ENCODE measurements around the gene KRTAP6-1.

The KRTAP6-1 gene

GRCh38 chr21:30613836-30614235, at the start of gene KRTAP6-1:
KRTAP6-1 (minus strand) TSS chr21:30613930; CDS start chr21:30613904, 26 bp downstream.
- DNase-seq, result no peak

GRCh38 chr21:30652891-30653290, 39.2 kb upstream of the KRTAP6-1 start:
- DNase-seq, result no peak

GRCh38 chr21:30646904-30647414, 33.2 kb upstream of the KRTAP6-1 start:
- no peak for DNase-seq

GRCh38 chr21:30642564-30642963, 28.8 kb upstream of the KRTAP6-1 start, which contains the start of gene KRTAP20-3:
KRTAP20-3 (plus strand) TSS chr21:30642864.
- no peak for DNase-seq

GRCh38 chr21:30638686-30639085, 25.0 kb upstream of the KRTAP6-1 start:
- DNase-seq, result no peak

- DNase-seq, result no peak
Measured at GRCh38 chr21:30634906-30635305, 21.2 kb upstream of the KRTAP6-1 start, which contains the start of gene KRTAP20-2. KRTAP20-2 (plus strand) TSS chr21:30635206; CDS start chr21:30635264, 58 bp downstream.

GRCh38 chr21:30629200-30629599, 15.5 kb upstream of the KRTAP6-1 start:
- no peak for DNase-seq

GRCh38 chr21:30628109-30628508, 14.4 kb upstream of the KRTAP6-1 start:
- no peak for DNase-seq

- DNase-seq, result no peak
Measured at GRCh38 chr21:30625449-30626165, 11.9 kb upstream of the KRTAP6-1 start.

GRCh38 chr21:30623362-30623761, 9.6 kb upstream of the KRTAP6-1 start:
- DNase-seq, result no peak

GRCh38 chr21:30620522-30620921, 6.8 kb upstream of the KRTAP6-1 start, which contains the start of gene KRTAP20-4:
KRTAP20-4 (plus strand) TSS chr21:30620627.
- DNase-seq, result no peak

GRCh38 chr21:30620080-30620479, 6.3 kb upstream of the KRTAP6-1 start:
- no peak for DNase-seq

- DNase-seq, result no peak
Measured at GRCh38 chr21:30616125-30616524, 2.4 kb upstream of the KRTAP6-1 start, which contains the start of gene KRTAP20-1. KRTAP20-1 (plus strand) TSS chr21:30616425; CDS start chr21:30616455, 30 bp downstream.

GRCh38 chr21:30615199-30615598, 1.5 kb upstream of the KRTAP6-1 start:
- no peak for DNase-seq

GRCh38 chr21:30612132-30612531, 1.6 kb downstream of the KRTAP6-1 start:
- no peak for DNase-seq

- DNase-seq, result no peak
Measured at GRCh38 chr21:30605968-30606367, 7.8 kb downstream of the KRTAP6-1 start.

GRCh38 chr21:30600787-30601186, 12.9 kb downstream of the KRTAP6-1 start, which contains the start of gene KRTAP22-1:
KRTAP22-1 (plus strand) TSS chr21:30601087.
- DNase-seq, result no peak

- DNase-seq, result no peak
Measured at GRCh38 chr21:30598802-30599201, 14.9 kb downstream of the KRTAP6-1 start, which contains the start of gene KRTAP6-2. KRTAP6-2 (minus strand) TSS chr21:30598902; CDS start chr21:30598874, 28 bp downstream.

- DNase-seq, result no peak
Measured at GRCh38 chr21:30592140-30592539, 21.6 kb downstream of the KRTAP6-1 start, which contains the start of gene KRTAP6-3. KRTAP6-3 (plus strand) TSS chr21:30592440; CDS start chr21:30592446, 6 bp downstream.

- DNase-seq, result no peak
Measured at GRCh38 chr21:30590297-30590696, 23.4 kb downstream of the KRTAP6-1 start, which contains the start of gene KRTAP22-2. KRTAP22-2 (minus strand) TSS chr21:30590397.

- no peak for DNase-seq
Measured at GRCh38 chr21:30582870-30583269, 30.9 kb downstream of the KRTAP6-1 start.

- no peak for DNase-seq
Measured at GRCh38 chr21:30580132-30580531, 33.6 kb downstream of the KRTAP6-1 start.

GRCh38 chr21:30579346-30579745, 34.4 kb downstream of the KRTAP6-1 start:
- DNase-seq, result no peak

GRCh38 chr21:30577766-30578165, 36.0 kb downstream of the KRTAP6-1 start:
- no peak for DNase-seq

Data from NCI-H510A (cell line).